ENCODE results near the gene SGIP1. TPM values are rescaled to one million over a fixed set of nuclear protein-coding genes. Genes with fewer than 3 reads are reported as not detected.
"Not testable (repeated sequence)": the region's sequence is repeated elsewhere in the genome, so short reads cannot be mapped to it uniquely, and the experiment has no call there.

Gene SGIP1
- total RNA-seq, 2 donors from 2014 or later, result 1.3 to 6.2 TPM

GRCh38 chr1:66711420-66711819, 177.5 kb downstream of the SGIP1 start:
- H3K36me3 ChIP-seq, result no peaks in the 10 kb centered on the region
- DNase-seq (ENCODE audit: low spot score), result no peak
- H3K4me3 ChIP-seq, result no peak overlapping the region
- no peaks in the 10 kb centered on the region for H3K4me1 ChIP-seq
- peak in 1 of 2 donors; percentile 35 for TF ChIP-seq CTCF (IDR thresholded peaks at IDR 0.05)
- no peak overlapping the region for H3K27ac ChIP-seq
- H3K9me3 ChIP-seq, result no peaks in the 10 kb centered on the region
- H3K27me3 ChIP-seq, result no peaks in the 10 kb centered on the region

DNA sequence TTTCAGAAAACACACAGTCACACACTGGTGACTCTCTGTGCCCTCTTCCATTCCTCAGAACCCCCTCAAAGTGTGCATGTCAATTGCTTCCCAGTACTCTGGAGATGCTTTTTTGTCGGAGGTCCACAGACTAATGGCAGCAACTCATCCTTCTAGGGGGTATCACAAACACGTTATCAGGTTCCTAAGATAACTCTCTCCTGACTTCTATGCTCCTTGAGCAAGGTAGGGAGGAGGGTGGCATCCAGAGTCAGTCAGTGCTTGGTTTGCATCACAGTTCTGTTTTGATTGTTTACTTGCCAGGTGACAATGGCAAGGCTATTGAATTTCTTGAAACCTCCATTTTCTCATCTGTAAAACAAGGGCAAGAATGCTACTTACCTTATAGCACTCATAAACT, 178.9 kb downstream of the SGIP1 start:
- H3K4me1 ChIP-seq, result no peaks in the 10 kb centered on the region
- DNase-seq (ENCODE audit: low spot score), result no peak
- no peaks in the 10 kb centered on the region for H3K36me3 ChIP-seq
- H3K9me3 ChIP-seq, result no peaks in the 10 kb centered on the region
- H3K27ac ChIP-seq, result no peak overlapping the region
- no peaks in the 10 kb centered on the region for H3K27me3 ChIP-seq
- no peak for TF ChIP-seq CTCF (IDR thresholded peaks at IDR 0.05)
- no peak overlapping the region for H3K4me3 ChIP-seq

DNA sequence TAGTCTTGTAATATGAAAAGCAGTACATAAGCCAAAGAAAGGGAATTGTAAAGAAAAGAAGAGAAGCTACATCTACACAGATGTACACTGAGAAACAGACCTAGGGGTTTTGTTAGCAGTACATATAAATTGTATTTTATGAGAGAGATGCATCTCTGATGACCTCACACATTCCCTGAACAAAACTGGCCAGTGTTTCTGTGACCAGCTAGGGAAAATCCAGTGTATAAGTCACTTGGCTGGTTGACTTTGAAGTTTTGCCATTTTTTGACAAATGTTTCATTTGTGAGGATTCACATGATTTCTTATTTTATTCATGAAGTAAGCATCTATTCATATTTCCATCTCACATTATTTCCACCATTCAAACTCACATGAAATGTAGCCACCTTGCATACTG, 190.0 kb downstream of the SGIP1 start:
- Histone ChIP-seq H3K4me3 (no peak overlapping the region), H3K27me3 (no peaks in the 10 kb centered on the region), H3K4me1 (peaks cover 0 to 5% of the 10 kb centered on the region in 2 donors), H3K9me3 (no peaks in the 10 kb centered on the region), H3K27ac (no peak overlapping the region), H3K36me3 (no peaks in the 10 kb centered on the region)
- TF ChIP-seq CTCF (IDR thresholded peaks at IDR 0.05), result no peak
- DNase-seq (ENCODE audit: low spot score), result no peak

DNA sequence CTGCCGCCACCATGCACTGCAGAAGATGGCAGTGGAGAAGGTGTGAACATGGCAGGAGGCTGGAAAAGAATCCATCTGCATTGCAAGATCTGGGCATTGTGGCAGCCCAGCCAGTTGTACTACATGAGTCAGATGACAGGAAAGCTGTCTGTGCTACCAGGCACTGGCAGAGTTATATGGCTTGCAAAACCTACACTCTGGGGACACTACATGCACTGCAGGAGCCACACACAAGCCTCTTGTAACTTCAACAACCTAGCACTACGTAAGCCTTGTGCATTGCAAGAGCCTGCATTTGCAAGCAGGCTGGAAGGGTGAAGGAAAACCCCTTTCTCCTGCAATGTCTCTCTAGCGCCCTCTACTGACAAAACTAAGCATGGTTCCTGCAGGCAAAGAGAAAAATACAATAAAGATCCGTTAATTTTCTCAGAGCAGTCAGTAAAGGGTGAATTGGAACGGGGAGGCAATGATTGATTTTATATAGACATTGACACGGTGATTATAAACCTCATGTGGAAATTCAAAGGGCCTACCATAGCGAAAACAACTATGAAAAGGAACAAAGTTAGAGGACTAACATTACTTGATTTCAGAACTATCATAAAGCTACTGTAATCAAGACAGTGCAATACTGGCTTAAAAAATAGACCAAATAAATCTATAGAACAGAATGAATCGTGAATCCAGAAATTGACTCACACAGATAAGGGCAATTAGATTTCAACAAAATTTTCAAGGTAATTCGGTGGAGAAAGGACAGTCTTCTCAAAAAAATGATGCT, 192.1 kb downstream of the SGIP1 start:
- Histone ChIP-seq H3K9me3 (no peaks in the 10 kb centered on the region), H3K27me3 (no peaks in the 10 kb centered on the region), H3K27ac (no peak overlapping the region), H3K4me3 (no peak overlapping the region), H3K36me3 (no peaks in the 10 kb centered on the region), H3K4me1 (peaks cover 0 to 5% of the 10 kb centered on the region in 2 donors)
- peak; percentile 72 for DNase-seq (ENCODE audit: low spot score)
- peak; percentile 90 to 98 for TF ChIP-seq CTCF (IDR thresholded peaks at IDR 0.05)

- no peak for DNase-seq (ENCODE audit: low spot score)
- H3K4me1 ChIP-seq, result peaks cover 0 to 5% of the 10 kb centered on the region in 2 donors
- no peak for TF ChIP-seq CTCF (IDR thresholded peaks at IDR 0.05)
- no peaks in the 10 kb centered on the region for H3K36me3 ChIP-seq
- H3K9me3 ChIP-seq, result no peaks in the 10 kb centered on the region
- no peak overlapping the region for H3K4me3 ChIP-seq
- no peak overlapping the region for H3K27ac ChIP-seq
- no peaks in the 10 kb centered on the region for H3K27me3 ChIP-seq
These were observed 194.1 kb downstream of the SGIP1 start for GRCh38 chr1:66728021-66728420.

DNA sequence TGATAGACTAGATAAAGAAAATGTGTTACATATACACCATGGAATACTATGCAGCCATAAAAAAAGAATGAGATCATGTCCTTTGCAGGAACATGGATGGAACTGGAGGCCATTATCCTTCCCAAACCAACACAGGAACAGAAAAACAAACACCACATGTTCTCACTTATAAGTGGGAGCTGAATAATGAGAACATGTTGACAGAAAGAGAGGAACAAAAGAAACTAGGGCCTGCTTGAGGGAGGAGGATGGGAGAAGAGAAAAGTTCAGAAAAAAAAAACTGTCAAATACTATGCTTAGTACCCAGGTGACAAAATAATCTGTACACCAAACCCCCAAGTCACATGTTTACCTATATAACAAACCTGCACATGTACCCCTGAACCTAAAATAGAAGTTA, 194.8 kb downstream of the SGIP1 start:
- not testable (repeated sequence) for H3K4me3 ChIP-seq; H3K36me3 ChIP-seq; H3K4me1 ChIP-seq; H3K27me3 ChIP-seq; H3K27ac ChIP-seq; H3K9me3 ChIP-seq; DNase-seq (ENCODE audit: low spot score)
